OCI-LY1 (cell line): Measurements from ENCODE around the gene PDIK1L.

Source experiments
- CTCF ChIP-seq: fragments of 200-600 bp; sonication (generic), shearing (Covaris generic); IDR thresholded peaks from 2 replicates; pipeline ENCODE4 v1.5.1; 2017; ENCODE audit warnings: mild to moderate bottlenecking, antibody characterized with exemption, low read length, moderate library complexity, mixed read lengths
- EZH2 ChIP-seq: fragments of 200-600 bp; sonication (generic), shearing (Covaris generic); IDR thresholded peaks from 2 replicates; pipeline ENCODE4 v1.8.0; 2017; ENCODE audit warnings: borderline replicate concordance, mixed run types, mild to moderate bottlenecking, antibody characterized with exemption, low read length, moderate library complexity, mixed read lengths

DNA sequence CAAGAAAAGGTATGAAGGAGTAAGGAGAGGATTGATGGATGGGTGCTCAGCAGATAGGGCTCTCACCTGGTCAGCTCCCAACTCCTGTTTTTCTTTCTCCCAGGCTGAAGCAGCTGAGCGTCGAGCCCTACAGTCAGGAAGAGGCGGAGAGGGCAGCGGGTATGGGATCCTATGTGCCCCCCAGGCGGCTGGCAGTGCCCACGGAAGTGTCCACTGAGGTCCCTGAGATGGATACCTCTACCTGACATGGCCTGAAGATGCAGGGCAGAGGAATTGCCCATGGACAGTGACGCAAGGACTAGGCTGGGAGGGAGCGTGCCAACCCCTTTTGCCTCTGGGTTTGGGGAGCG lies 58.8 kb downstream of the PDIK1L start:
- TF ChIP-seq CTCF (no peak), EZH2 (no peak)
